Fibroblast of villous mesenchyme (primary cell): ENCODE measurements around the gene COL23A1. TPM values are rescaled to one million over a fixed set of nuclear protein-coding genes. Genes with fewer than 3 reads are reported as not detected.

Source experiments
- DNase-seq: peaks from one replicate; pipeline ENCODE4 v3.0.0-alpha.2; 2010; ENCODE audit warnings: low read depth
- H3K4me3 ChIP-seq: 2 replicates; pipeline ENCODE4 v1.5.1; 2011; ENCODE audit warnings: low read depth, mild to moderate bottlenecking, low read length
- total RNA-seq: library from RNA; depleted of rRNA; stranded (reverse); fragments of >200 nt; gene quantifications from 2 replicates; pipeline ENCODE4 v1.2.3, GENCODE V29; 2012
- TF ChIP-seq, protein P1 (sequence below): IDR thresholded peaks from 2 replicates; pipeline ENCODE4 v1.5.1; 2012; ENCODE audit warnings: low read depth, mild to moderate bottlenecking, low read length; ENCODE audit not compliant: insufficient read depth

The COL23A1 gene
- total RNA-seq, 1 donor = not detected

DNA sequence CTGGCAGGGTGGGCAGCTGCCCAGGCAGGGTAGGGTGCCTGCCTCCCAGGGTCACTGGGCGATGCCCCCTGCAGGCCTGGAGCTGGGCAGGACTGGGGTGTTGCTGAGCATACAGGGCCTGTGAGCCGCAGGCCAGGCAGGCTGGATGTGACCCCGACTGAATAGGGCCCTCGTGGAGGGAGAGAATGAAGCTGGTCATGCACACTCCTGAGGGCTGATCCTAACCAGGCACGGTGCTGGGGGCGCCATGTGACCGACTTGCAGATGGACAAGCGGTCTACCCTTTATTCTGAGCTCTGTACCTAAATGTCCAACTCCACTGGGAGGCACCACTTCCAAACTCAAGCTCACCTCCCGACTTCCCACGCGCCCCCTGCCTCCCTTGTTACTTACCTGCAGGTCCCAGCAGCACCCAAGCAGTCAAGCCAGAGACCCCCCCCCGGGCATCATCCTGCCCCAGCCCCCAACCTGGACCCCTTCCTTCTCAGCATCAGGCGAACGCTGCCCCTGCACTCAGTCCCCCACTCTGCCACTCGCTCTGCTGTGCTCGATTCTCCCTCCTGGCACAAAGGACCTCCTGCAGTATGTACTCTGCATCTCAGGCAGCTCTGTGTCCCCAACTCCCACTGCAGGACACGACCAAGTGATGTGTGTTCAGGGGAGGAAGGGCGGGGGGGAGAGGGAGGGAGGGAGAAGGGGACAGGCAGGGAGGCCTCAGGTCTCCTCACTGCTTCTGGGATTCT, 280.8 kb downstream of the COL23A1 start:
- DNase-seq = no peak
- no peak overlapping the region for H3K4me3 ChIP-seq
- TF ChIP-seq, protein P1, sequence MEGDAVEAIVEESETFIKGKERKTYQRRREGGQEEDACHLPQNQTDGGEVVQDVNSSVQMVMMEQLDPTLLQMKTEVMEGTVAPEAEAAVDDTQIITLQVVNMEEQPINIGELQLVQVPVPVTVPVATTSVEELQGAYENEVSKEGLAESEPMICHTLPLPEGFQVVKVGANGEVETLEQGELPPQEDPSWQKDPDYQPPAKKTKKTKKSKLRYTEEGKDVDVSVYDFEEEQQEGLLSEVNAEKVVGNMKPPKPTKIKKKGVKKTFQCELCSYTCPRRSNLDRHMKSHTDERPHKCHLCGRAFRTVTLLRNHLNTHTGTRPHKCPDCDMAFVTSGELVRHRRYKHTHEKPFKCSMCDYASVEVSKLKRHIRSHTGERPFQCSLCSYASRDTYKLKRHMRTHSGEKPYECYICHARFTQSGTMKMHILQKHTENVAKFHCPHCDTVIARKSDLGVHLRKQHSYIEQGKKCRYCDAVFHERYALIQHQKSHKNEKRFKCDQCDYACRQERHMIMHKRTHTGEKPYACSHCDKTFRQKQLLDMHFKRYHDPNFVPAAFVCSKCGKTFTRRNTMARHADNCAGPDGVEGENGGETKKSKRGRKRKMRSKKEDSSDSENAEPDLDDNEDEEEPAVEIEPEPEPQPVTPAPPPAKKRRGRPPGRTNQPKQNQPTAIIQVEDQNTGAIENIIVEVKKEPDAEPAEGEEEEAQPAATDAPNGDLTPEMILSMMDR = no peak

DNA sequence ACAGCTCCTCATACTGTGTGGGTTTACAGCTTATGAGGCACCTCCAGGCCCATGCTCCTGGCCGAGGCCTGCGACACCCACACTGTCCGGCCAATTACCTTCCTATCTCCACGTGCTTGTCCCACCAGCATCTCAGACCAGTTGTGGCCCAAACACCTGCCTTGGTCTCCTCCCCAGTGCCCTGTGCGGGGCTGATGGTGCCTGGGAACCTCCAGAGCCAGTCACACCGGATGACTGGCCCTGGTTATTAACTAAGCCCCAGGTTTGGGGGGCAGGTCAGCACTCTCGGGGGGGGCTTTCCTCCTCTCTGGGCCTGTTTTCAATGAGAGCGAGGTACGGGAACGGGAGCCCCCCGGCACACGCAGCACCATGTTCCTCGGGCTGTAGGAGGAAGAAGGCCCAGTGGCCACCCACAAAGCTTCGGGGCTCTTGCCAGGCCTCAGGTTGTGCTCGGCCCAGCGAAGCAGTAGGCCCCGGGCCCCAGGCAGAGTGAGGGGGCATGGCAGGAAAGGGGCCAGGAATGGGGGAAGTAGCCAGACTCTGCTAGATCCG, 281.6 kb downstream of the COL23A1 start:
- DNase-seq = no peak

DNA sequence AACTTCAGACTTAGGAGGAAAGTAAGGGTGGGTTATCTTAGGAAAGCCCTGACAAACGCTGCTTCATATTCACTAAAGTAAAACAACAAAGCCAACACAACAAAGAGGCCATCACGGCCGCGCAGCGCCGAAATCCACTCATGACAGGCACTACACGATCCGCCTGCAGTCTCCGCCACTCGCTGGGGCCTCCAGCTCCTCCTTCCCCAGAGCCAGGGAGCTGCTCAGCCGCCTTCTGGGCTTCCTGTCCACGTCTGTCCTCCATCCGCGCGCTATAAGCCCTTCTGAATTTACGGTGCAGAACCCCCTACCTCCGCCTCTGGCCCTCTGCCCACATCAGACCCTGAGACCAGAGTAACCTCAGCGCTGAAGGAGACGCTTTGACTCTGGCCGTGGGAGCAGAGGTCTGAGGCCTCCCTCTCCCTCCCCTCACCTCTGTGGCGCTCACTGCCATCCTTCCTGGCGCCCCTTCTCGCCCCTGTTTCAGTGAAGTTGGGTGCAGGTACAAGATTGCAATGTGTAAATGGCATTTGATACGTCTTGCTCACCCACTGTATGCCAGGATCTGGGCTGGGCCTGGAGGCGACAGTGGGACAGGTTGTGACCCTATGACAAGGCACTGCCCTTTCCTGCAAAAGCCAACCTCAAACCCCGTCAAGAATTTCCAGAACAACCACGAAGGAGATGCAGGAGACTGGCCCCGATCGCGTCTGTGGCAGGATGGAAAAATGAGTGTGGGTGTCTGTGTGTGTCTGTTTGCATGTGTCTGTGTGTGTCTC, 282.7 kb downstream of the COL23A1 start:
- TF ChIP-seq, protein P1 = no peak
- DNase-seq = no peak
- no peak overlapping the region for H3K4me3 ChIP-seq

More for the DNA sequence above, 281.6 kb downstream of the COL23A1 start:
- TF ChIP-seq, protein P1 = no peak
- H3K4me3 ChIP-seq = no peak overlapping the region

DNA sequence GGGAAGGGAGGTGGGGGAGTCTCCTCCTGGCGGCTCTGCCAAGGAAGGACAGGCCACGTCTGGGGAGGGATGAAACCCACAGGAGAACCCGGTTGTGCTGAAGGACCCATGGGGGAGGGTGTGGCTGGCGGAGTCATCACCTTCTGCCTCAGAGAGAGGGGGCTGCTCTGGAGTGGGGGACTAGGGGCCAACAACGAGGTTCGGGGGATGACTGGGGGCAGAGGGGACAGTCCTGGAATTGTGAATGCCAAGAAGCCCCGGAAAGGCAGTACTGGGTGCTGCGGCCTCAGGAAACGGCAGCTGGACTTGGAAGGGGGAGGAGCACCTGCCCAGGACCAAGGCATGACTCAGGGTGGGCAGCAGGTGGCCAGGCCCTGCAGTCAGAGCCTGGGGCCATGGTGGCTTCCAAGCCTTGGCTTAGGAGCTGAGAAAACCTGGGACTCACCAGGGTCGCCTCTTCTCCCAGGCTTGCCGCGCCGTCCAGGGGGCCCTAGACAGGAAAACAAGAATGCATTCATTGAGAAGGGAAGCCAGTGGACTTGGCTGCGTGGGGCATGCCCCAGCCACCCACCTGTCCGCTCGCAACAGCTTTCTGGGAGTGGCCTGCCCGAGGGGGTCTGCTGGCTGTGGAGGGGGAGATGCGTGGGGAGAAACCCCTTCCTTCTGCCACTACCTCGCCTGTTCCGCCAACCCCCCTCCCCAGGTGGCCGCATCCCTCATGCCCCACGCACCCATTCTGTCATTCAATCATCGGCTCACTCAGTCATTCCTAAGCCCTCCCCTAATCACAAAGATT, 283.6 kb downstream of the COL23A1 start:
- TF ChIP-seq, protein P1 = no peak
- no peak for DNase-seq
- no peak overlapping the region for H3K4me3 ChIP-seq

DNA sequence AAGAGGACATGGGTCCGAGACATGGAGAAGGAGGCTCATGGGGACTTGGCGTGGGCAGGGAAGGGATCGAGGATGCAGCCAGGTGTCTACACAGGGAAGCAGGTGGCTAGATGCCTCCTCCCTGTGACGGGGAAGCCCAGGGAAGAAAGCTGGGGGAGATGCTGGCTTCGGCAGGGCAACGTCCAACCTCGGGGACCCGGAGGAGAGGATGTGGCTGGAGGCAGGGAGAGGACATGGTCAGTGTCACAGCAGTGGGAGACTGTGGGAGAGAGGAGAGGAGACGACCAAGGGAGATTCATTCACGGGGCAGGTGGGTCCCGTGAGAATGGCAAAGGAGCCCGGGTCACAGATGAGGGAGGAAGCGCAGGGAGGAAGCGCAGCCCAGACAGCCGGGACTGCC, 284.4 kb downstream of the COL23A1 start:
- TF ChIP-seq, protein P1 = no peak
- no peak overlapping the region for H3K4me3 ChIP-seq

DNA sequence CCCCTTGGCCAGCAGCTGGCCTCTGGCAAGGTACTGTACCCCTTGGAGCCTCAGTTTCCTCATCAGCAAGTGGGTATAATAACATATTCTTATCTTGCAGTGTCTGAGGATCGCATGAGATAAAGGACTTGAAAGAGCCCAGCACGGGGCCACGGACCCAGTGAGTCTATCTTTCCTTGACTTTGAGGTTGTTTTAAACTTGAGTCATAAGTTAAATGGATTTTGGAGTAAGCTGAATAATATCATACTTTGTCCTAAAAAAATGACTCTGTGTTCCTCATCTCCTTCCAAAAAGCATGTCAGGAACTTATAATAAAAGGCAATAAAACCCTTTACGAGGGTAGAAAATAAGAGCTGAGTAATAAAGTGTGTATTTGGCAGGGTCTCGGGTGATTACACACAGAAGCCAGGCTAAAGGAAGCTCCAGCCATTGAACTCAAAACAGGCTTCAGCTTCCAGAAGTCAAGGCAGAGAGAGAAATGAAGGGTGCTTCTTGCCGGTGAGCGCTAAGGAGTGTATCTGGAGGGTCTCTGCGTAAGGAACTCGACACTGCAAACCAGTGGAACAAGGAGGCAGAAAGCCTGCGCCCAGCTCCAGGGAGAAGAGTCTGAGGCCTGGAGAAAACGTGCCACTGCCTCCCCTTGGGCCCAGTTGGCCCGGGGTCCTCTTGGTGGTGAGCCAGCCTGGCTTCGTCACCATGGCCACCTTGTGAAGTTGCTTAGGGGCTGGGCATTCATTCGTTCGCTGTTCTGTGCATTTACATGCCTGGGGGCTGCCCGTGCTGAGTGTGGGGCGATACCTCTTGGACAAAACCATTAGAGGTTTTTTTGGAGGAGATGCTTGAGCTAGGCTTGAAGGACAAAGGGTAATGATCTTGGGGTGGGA, 285.2 kb downstream of the COL23A1 start:
- no peak for DNase-seq

More for the DNA sequence above, 284.4 kb downstream of the COL23A1 start:
- DNase-seq = no peak

More for the DNA sequence above, 285.2 kb downstream of the COL23A1 start:
- H3K4me3 ChIP-seq = no peak overlapping the region
- TF ChIP-seq, protein P1 = no peak
